Measurements from ENCODE around the gene TRPC4AP. TPM values are rescaled to one million over a fixed set of nuclear protein-coding genes. Genes with fewer than 3 reads are reported as not detected.

TRPC4AP gene
- total RNA-seq, 1 donor from 2014 or later, result 118 TPM

GRCh38 chr20:34970193-34970840, 122.3 kb downstream of the TRPC4AP start:
- no peaks in the 10 kb centered on the region for H3K9me3 Mint-ChIP-seq (ENCODE audit: low read depth)
- DNase-seq (ENCODE audit: low spot score), result no peak
- no peak overlapping the region for H3K27ac Mint-ChIP-seq (ENCODE audit: unreplicated experiment)
- no peaks in the 10 kb centered on the region for H3K4me1 Mint-ChIP-seq (ENCODE audit: low read depth)
- no peak for TF ChIP-seq CTCF (IDR thresholded peaks at IDR 0.05)
- peaks cover 16% of the 10 kb centered on the region for H3K27me3 Mint-ChIP-seq (ENCODE audit: low read depth)
- H3K4me3 Mint-ChIP-seq (ENCODE audit: unreplicated experiment), result no peak overlapping the region
- no peaks in the 10 kb centered on the region for H3K36me3 Mint-ChIP-seq (ENCODE audit: low read depth)

GRCh38 chr20:34968042-34968775, 124.4 kb downstream of the TRPC4AP start:
- Mint-ChIP-seq H3K4me1 (ENCODE audit: low read depth) (no peaks in the 10 kb centered on the region), H3K27me3 (ENCODE audit: low read depth) (peaks cover 5% of the 10 kb centered on the region), H3K9me3 (ENCODE audit: low read depth) (no peaks in the 10 kb centered on the region), H3K27ac (ENCODE audit: unreplicated experiment) (no peak overlapping the region), H3K4me3 (ENCODE audit: unreplicated experiment) (no peak overlapping the region), H3K36me3 (ENCODE audit: low read depth) (no peaks in the 10 kb centered on the region)
- no peak for DNase-seq (ENCODE audit: low spot score)
- no peak for TF ChIP-seq CTCF (IDR thresholded peaks at IDR 0.05)

- H3K27ac Mint-ChIP-seq (ENCODE audit: unreplicated experiment), result no peak overlapping the region
- no peaks in the 10 kb centered on the region for H3K9me3 Mint-ChIP-seq (ENCODE audit: low read depth)
- no peaks in the 10 kb centered on the region for H3K4me1 Mint-ChIP-seq (ENCODE audit: low read depth)
- H3K36me3 Mint-ChIP-seq (ENCODE audit: low read depth), result no peaks in the 10 kb centered on the region
- no peak for DNase-seq (ENCODE audit: low spot score)
- H3K27me3 Mint-ChIP-seq (ENCODE audit: low read depth), result peaks cover 2% of the 10 kb centered on the region
- TF ChIP-seq CTCF (IDR thresholded peaks at IDR 0.05), result no peak
- H3K4me3 Mint-ChIP-seq (ENCODE audit: unreplicated experiment), result no peak overlapping the region
Observed at GRCh38 chr20:34967421-34967820, 125.2 kb downstream of the TRPC4AP start.

- Mint-ChIP-seq H3K36me3 (ENCODE audit: low read depth) (no peaks in the 10 kb centered on the region), H3K4me1 (ENCODE audit: low read depth) (no peaks in the 10 kb centered on the region), H3K9me3 (ENCODE audit: low read depth) (no peaks in the 10 kb centered on the region), H3K27ac (ENCODE audit: unreplicated experiment) (no peak overlapping the region), H3K4me3 (ENCODE audit: unreplicated experiment) (no peak overlapping the region), H3K27me3 (ENCODE audit: low read depth) (no peaks in the 10 kb centered on the region)
- DNase-seq (ENCODE audit: low spot score), result no peak
- TF ChIP-seq CTCF (IDR thresholded peaks at IDR 0.05), result no peak
Observed at GRCh38 chr20:34965051-34965450, 127.6 kb downstream of the TRPC4AP start.

GRCh38 chr20:34964486-34964885, 128.1 kb downstream of the TRPC4AP start:
- H3K27ac Mint-ChIP-seq (ENCODE audit: unreplicated experiment), result no peak overlapping the region
- no peak for TF ChIP-seq CTCF (IDR thresholded peaks at IDR 0.05)
- DNase-seq (ENCODE audit: low spot score), result no peak
- H3K9me3 Mint-ChIP-seq (ENCODE audit: low read depth), result no peaks in the 10 kb centered on the region
- no peaks in the 10 kb centered on the region for H3K36me3 Mint-ChIP-seq (ENCODE audit: low read depth)
- no peaks in the 10 kb centered on the region for H3K4me1 Mint-ChIP-seq (ENCODE audit: low read depth)
- no peak overlapping the region for H3K4me3 Mint-ChIP-seq (ENCODE audit: unreplicated experiment)
- H3K27me3 Mint-ChIP-seq (ENCODE audit: low read depth), result no peaks in the 10 kb centered on the region
